Activated CD4-positive, alpha-beta T cell treated with anti-CD3 and anti-CD28 coated beads, Interleukin-2, amount 10 ng/mL, durations not matched to agents 24 days and 14 days (primary cell): ENCODE measurements around the gene ATF3. TPM values are rescaled to one million over a fixed set of nuclear protein-coding genes. Genes with fewer than 3 reads are reported as not detected.
A peak's percentile ranks its signal among the peaks of the same experiment; 100 is the strongest.

Experiments
- DNase-seq: peaks from one replicate; pipeline ENCODE4 v3.0.0; 2022
- H3K27ac Mint-ChIP-seq: one replicate; pipeline ENCODE4 v1.8.0; 2022; ENCODE audit warnings: mild to moderate bottlenecking, mixed read lengths
- H3K27me3 Mint-ChIP-seq: one replicate; pipeline ENCODE4 v1.8.0; 2022; ENCODE audit warnings: mixed read lengths
- H3K36me3 Mint-ChIP-seq: one replicate; pipeline ENCODE4 v1.8.0; 2022; ENCODE audit warnings: low read depth, mild to moderate bottlenecking, mixed read lengths
- H3K4me1 Mint-ChIP-seq: one replicate; pipeline ENCODE4 v1.8.0; 2021; ENCODE audit warnings: mixed read lengths
- H3K4me3 Mint-ChIP-seq: one replicate; pipeline ENCODE4 v1.8.0; 2022; ENCODE audit warnings: mild to moderate bottlenecking, moderate library complexity, mixed read lengths
- H3K9me3 Mint-ChIP-seq: one replicate; pipeline ENCODE4 v1.8.0; 2021; ENCODE audit warnings: mixed read lengths
- intact Hi-C: fragments of 100-400 bp; cut with micrococcal nuclease; formaldehyde crosslinking; loops from one replicate; pipeline ENCODE4 v1.15.1; 2023
- total RNA-seq: library from RNA; stranded (reverse); gene quantifications from 2 replicates; pipeline ENCODE4 v1.2.3, GENCODE V29; 2022

The ATF3 gene
- 21.2 and 29.5 TPM in 2 replicates for total RNA-seq

GRCh38 chr1:212608392-212608958 is at the start of gene ATF3:
TSS of gene ATF3 (plus strand) at chr1:212608761. CDS start at chr1:212615022, 6,261 bp downstream.
- Mint-ChIP-seq H3K4me3 (peak within 1 kb of the TSS; percentile 90), H3K4me1 (peaks cover 51% of the 10 kb centered on the region), H3K27ac (peak within 1 kb of the TSS; percentile 96), H3K36me3 (peaks cover 11% of the 10 kb centered on the region), H3K9me3 (no peaks in the 10 kb centered on the region), H3K27me3 (peaks cover 37% of the 10 kb centered on the region)
- peak; percentile 97 for DNase-seq
- intact Hi-C loops, result loop anchor here (1.0 to 10.0 kb wide), 11 partner anchors 22 to 1031 kb away; partner anchors contain the start of genes DTL, FLVCR1, INTS7 and NENF

GRCh38 chr1:212559929-212560328 is 48.6 kb upstream of the ATF3 start:
- peak overlapping the region; percentile 62 for H3K27ac Mint-ChIP-seq
- DNase-seq, result no peak
- H3K9me3 Mint-ChIP-seq, result peaks cover 8% of the 10 kb centered on the region
- H3K4me3 Mint-ChIP-seq, result no peak overlapping the region
- H3K27me3 Mint-ChIP-seq, result peaks cover 34% of the 10 kb centered on the region
- H3K36me3 Mint-ChIP-seq, result no peaks in the 10 kb centered on the region
- peaks cover 8% of the 10 kb centered on the region for H3K4me1 Mint-ChIP-seq
- intact Hi-C loops, result loop anchor here (1.0 to 2.0 kb wide), 3 partner anchors 7 to 49 kb away; partner anchors contain the start of gene ATF3

- intact Hi-C loops, result no loop called here
- peaks cover 18% of the 10 kb centered on the region for H3K4me1 Mint-ChIP-seq
- no peak overlapping the region for H3K4me3 Mint-ChIP-seq
- peaks cover 8% of the 10 kb centered on the region for H3K9me3 Mint-ChIP-seq
- peak; percentile 60 for DNase-seq
- no peaks in the 10 kb centered on the region for H3K36me3 Mint-ChIP-seq
- H3K27me3 Mint-ChIP-seq, result peaks cover 36% of the 10 kb centered on the region
- H3K27ac Mint-ChIP-seq, result no peak overlapping the region
These were observed 47.6 kb upstream of the ATF3 start for GRCh38 chr1:212560933-212561460.

- H3K27ac Mint-ChIP-seq, result no peak overlapping the region
- H3K9me3 Mint-ChIP-seq, result peaks cover 8% of the 10 kb centered on the region
- intact Hi-C loops, result no loop called here
- peak; percentile 54 for DNase-seq
- peaks cover 31% of the 10 kb centered on the region for H3K27me3 Mint-ChIP-seq
- no peak overlapping the region for H3K4me3 Mint-ChIP-seq
- H3K36me3 Mint-ChIP-seq, result no peaks in the 10 kb centered on the region
- peaks cover 24% of the 10 kb centered on the region for H3K4me1 Mint-ChIP-seq
These were observed 47.0 kb upstream of the ATF3 start for GRCh38 chr1:212561501-212561931.

- peaks cover 33% of the 10 kb centered on the region for H3K4me1 Mint-ChIP-seq
- intact Hi-C loops, result no loop called here
- peaks cover 23% of the 10 kb centered on the region for H3K27me3 Mint-ChIP-seq
- no peaks in the 10 kb centered on the region for H3K36me3 Mint-ChIP-seq
- peaks cover 7% of the 10 kb centered on the region for H3K9me3 Mint-ChIP-seq
- H3K4me3 Mint-ChIP-seq, result no peak overlapping the region
- H3K27ac Mint-ChIP-seq, result no peak overlapping the region
- peak; percentile 45 for DNase-seq
These were observed 45.8 kb upstream of the ATF3 start for GRCh38 chr1:212562771-212563170.

GRCh38 chr1:212565079-212565478 is 43.5 kb upstream of the ATF3 start:
- Mint-ChIP-seq H3K27ac (peak overlapping the region; percentile 54), H3K9me3 (no peaks in the 10 kb centered on the region), H3K27me3 (peaks cover 32% of the 10 kb centered on the region), H3K36me3 (no peaks in the 10 kb centered on the region), H3K4me3 (peak overlapping the region; percentile 4), H3K4me1 (peaks cover 27% of the 10 kb centered on the region)
- intact Hi-C loops, result loop anchor here (5.0 kb wide), 1 partner anchor 88 kb away; no protein-coding TSS in a partner anchor
- peak; percentile 56 for DNase-seq

GRCh38 chr1:212565571-212566305 is 42.8 kb upstream of the ATF3 start:
- peak overlapping the region; percentile 89 for H3K27ac Mint-ChIP-seq
- peak; percentile 58 for DNase-seq
- peak overlapping the region; percentile 81 for H3K4me3 Mint-ChIP-seq
- intact Hi-C loops, result loop anchor here (2.0 to 5.0 kb wide), 2 partner anchors 65 to 88 kb away; no protein-coding TSS in a partner anchor
- no peaks in the 10 kb centered on the region for H3K36me3 Mint-ChIP-seq
- H3K4me1 Mint-ChIP-seq, result peaks cover 27% of the 10 kb centered on the region
- no peaks in the 10 kb centered on the region for H3K9me3 Mint-ChIP-seq
- H3K27me3 Mint-ChIP-seq, result peaks cover 34% of the 10 kb centered on the region

- Mint-ChIP-seq H3K4me3 (peak overlapping the region; percentile 81), H3K4me1 (peaks cover 27% of the 10 kb centered on the region)
These were observed 41.8 kb upstream of the ATF3 start for GRCh38 chr1:212566522-212567479.

GRCh38 chr1:212567638-212568037 is 40.9 kb upstream of the ATF3 start:
- H3K4me3 Mint-ChIP-seq, result no peak overlapping the region
- peak; percentile 52 for DNase-seq
- peaks cover 39% of the 10 kb centered on the region for H3K27me3 Mint-ChIP-seq
- H3K36me3 Mint-ChIP-seq, result no peaks in the 10 kb centered on the region
- no peak overlapping the region for H3K27ac Mint-ChIP-seq
- intact Hi-C loops, result loop anchor here (1.0 to 5.0 kb wide), 8 partner anchors 8 to 628 kb away; partner anchors contain the start of genes ATF3 and RPS6KC1
- no peaks in the 10 kb centered on the region for H3K9me3 Mint-ChIP-seq
- H3K4me1 Mint-ChIP-seq, result peaks cover 27% of the 10 kb centered on the region

More at GRCh38 chr1:212566522-212567479, 41.8 kb upstream of the ATF3 start:
- peaks cover 35% of the 10 kb centered on the region for H3K27me3 Mint-ChIP-seq
- intact Hi-C loops, result loop anchor here (1.0 to 5.0 kb wide), 8 partner anchors 8 to 628 kb away; partner anchors contain the start of genes ATF3 and RPS6KC1
- H3K27ac Mint-ChIP-seq, result peak overlapping the region; percentile 89
- H3K9me3 Mint-ChIP-seq, result no peaks in the 10 kb centered on the region
- peak; percentile 86 for DNase-seq
- no peaks in the 10 kb centered on the region for H3K36me3 Mint-ChIP-seq

GRCh38 chr1:212568978-212569537 is 39.5 kb upstream of the ATF3 start:
- Mint-ChIP-seq H3K9me3 (no peaks in the 10 kb centered on the region), H3K27ac (no peak overlapping the region), H3K4me1 (peaks cover 27% of the 10 kb centered on the region), H3K36me3 (no peaks in the 10 kb centered on the region), H3K27me3 (peaks cover 39% of the 10 kb centered on the region), H3K4me3 (no peak overlapping the region)
- DNase-seq, result no peak
- intact Hi-C loops, result loop anchor here (5.0 kb wide), 1 partner anchor 92 kb away; no protein-coding TSS in a partner anchor

- no peak overlapping the region for H3K4me3 Mint-ChIP-seq
- no peaks in the 10 kb centered on the region for H3K9me3 Mint-ChIP-seq
- peaks cover 37% of the 10 kb centered on the region for H3K27me3 Mint-ChIP-seq
- intact Hi-C loops, result no loop called here
- H3K36me3 Mint-ChIP-seq, result no peaks in the 10 kb centered on the region
- DNase-seq, result no peak
- no peak overlapping the region for H3K27ac Mint-ChIP-seq
- peaks cover 2% of the 10 kb centered on the region for H3K4me1 Mint-ChIP-seq
These were observed 33.8 kb upstream of the ATF3 start for GRCh38 chr1:212574732-212575131.

- Mint-ChIP-seq H3K4me3 (no peak overlapping the region), H3K27ac (no peak overlapping the region), H3K36me3 (no peaks in the 10 kb centered on the region), H3K9me3 (no peaks in the 10 kb centered on the region), H3K27me3 (peaks cover 37% of the 10 kb centered on the region), H3K4me1 (peaks cover 4% of the 10 kb centered on the region)
- intact Hi-C loops, result no loop called here
- DNase-seq, result no peak
These were observed 33.2 kb upstream of the ATF3 start for GRCh38 chr1:212575333-212575732.

- Mint-ChIP-seq H3K9me3 (no peaks in the 10 kb centered on the region), H3K27me3 (peaks cover 30% of the 10 kb centered on the region), H3K4me3 (no peak overlapping the region), H3K4me1 (peaks cover 4% of the 10 kb centered on the region), H3K36me3 (no peaks in the 10 kb centered on the region), H3K27ac (no peak overlapping the region)
- intact Hi-C loops, result no loop called here
- no peak for DNase-seq
These were observed 30.5 kb upstream of the ATF3 start for GRCh38 chr1:212578041-212578440.
